Myocyte (in vitro differentiated cells): ENCODE measurements around the gene INHA. TPM values are rescaled to one million over a fixed set of nuclear protein-coding genes. Genes with fewer than 3 reads are reported as not detected.

Experiments used
- DNase-seq: peaks from one replicate; pipeline ENCODE4 v3.0.0-alpha.2; 2012; ENCODE audit warnings: low read depth
- total RNA-seq: library from RNA; depleted of rRNA; stranded (reverse); fragments of >200 nt; gene quantifications from 2 replicates; pipeline ENCODE4 v1.2.3, GENCODE V29; 2014

INHA gene
- total RNA-seq, 1 donor from 2014 or later: 0.48 TPM

- DNase-seq: no peak
Measured at GRCh38 chr2:219608399-219608964, 36.4 kb downstream of the INHA start.

- no peak for DNase-seq
Measured at GRCh38 chr2:219609149-219609750, 37.1 kb downstream of the INHA start.

- DNase-seq: peak; percentile 15
Measured at GRCh38 chr2:219611306-219611705, 39.2 kb downstream of the INHA start.

- DNase-seq: peak; percentile 81
Measured at GRCh38 chr2:219611866-219612576, 39.9 kb downstream of the INHA start.

- DNase-seq: no peak
Measured at GRCh38 chr2:219612577-219613286, 40.6 kb downstream of the INHA start.

- no peak for DNase-seq
Measured at GRCh38 chr2:219613461-219614070, 41.5 kb downstream of the INHA start.

- DNase-seq: no peak
Measured at GRCh38 chr2:219614076-219614860, 42.2 kb downstream of the INHA start.

GRCh38 chr2:219615036-219615435 is 42.9 kb downstream of the INHA start:
- DNase-seq: no peak

GRCh38 chr2:219615894-219616293 is 43.8 kb downstream of the INHA start:
- no peak for DNase-seq

GRCh38 chr2:219616550-219616949 is 44.4 kb downstream of the INHA start:
- no peak for DNase-seq

- DNase-seq: no peak
Measured at GRCh38 chr2:219618733-219619122, 46.6 kb downstream of the INHA start.

- peak; percentile 12 for DNase-seq
Measured at GRCh38 chr2:219619235-219619634, 47.1 kb downstream of the INHA start.

GRCh38 chr2:219620546-219620945 is 48.4 kb downstream of the INHA start:
- DNase-seq: peak; percentile 59

- DNase-seq: no peak
Measured at GRCh38 chr2:219621935-219622334, 49.8 kb downstream of the INHA start.

- peak; percentile 71 for DNase-seq
Measured at GRCh38 chr2:219622472-219622871, 50.4 kb downstream of the INHA start.

- DNase-seq: peak; percentile 51
Measured at GRCh38 chr2:219624565-219624964, 52.5 kb downstream of the INHA start.

- no peak for DNase-seq
Measured at GRCh38 chr2:219625179-219625578, 53.1 kb downstream of the INHA start.
